ENCODE results near the gene ATG16L2.
A peak's percentile ranks its signal among the peaks of the same experiment; 100 is the strongest.
"Not testable (repeated sequence)": the region's sequence is repeated elsewhere in the genome, so short reads cannot be mapped to it uniquely, and the experiment has no call there.

ATG16L2 gene

DNA sequence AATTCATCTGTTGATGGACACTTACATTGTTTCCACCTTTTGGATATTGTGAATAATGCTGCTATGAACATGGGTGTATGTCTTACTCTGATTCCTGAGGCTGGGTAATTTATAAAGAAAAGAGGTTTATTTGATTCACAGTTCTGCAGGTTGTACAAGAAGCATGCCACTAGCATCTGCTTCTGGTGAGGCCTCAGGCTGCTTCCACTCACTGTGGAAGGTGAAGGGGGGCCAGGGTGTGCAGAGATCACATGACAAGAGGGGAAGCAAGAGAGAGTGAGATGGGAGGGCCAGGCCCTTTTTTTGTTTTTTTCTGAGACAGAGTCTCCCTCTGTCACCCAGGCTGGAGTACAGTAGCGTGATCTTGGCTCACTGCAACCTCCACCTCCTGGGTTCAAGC, 7.8 kb upstream of the ATG16L2 start:
- DNase-seq (ENCODE audit: low spot score): not testable (repeated sequence)

DNA sequence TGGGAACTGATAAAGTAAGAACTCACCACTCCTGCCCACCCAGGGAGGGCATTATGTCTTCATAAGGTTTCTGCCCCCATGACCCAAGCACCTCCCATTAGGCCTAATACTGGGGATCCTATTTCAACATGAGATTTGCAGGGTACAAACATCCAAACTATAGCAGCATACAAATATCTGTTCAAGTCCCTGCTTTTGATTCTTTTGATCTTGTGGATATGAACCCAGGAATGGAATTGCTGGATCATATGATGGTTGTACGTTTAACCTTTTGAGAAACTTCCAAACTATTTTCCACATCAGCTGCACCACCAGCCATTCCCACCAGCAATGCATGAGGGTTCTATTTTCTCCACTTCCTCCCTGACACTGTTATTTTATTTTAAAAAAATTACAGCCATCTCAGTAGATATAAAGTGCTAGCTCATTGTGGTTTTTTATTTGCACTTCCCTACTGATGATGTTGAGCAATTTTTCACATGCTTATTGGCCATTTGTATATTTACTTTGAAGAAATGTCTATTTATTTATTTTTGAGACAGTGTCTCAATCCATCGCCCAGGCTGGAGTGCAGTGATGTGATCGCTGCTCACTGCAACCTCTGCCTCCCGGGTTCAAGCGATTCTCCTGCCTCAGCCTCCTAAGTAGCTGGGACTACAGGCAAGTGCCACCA, 7.1 kb upstream of the ATG16L2 start:
- no peak for DNase-seq (ENCODE audit: low spot score)

DNA sequence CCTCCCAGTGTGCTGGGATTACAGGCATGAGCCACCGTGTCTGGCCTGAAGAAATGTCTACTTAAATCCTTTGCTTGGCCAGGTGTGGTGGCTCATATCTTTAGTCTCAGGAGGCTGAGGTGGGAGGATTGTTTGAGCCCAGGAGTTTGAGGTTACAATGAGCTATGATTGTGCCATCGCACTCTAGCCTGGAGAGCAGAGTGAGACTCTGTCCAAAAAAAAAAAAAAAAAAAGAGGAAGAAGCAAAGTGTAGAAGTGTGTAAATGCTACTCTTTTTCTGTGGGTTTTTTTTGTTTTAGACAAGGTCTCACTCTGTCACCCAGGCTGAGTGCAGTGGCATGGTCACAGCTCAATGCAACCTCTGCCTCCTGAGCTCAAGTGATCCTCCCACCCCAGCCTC, 6.4 kb upstream of the ATG16L2 start:
- no peak for DNase-seq (ENCODE audit: low spot score)

DNA sequence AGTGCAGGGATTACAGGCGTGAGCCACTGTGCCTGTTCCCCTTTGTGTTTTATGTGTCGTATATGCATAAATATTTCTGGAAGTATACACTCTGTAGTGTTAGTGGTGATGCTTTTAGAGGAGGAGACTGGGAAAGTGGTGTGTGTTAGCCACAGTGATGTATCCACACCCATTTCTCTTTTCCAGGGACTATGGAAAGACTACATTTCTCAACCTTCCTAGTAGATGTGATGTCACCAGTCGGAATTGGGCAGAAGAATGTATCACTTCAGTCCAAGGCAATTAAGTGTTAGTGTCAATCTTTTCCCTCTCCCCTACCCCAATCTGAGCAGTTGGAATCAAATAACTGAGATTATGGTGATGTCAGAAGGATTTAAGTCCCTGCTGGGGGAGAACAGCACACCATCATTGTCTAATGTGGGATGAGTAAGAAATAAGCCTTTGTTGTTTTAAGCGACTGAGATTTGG, 5.8 kb upstream of the ATG16L2 start:
- DNase-seq (ENCODE audit: low spot score): no peak

DNA sequence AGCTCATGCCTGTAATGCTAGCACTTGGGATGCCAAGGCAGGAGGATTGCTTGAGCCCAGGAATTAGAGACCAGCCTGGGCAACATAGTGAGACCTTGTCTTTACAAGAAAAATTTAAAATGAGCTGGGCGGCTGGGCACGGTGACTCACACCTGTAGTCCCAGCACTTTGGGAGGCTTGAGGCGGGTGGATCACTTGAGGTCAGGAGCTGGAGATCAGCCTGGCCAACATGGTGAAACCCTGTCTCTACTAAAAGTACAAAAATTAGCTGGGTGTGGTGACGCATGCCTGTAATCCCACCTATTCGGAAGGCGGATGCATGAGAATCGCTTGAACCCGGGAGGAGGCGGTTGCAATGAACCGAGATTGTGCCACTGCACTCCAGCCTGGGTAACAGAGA, 2.5 kb upstream of the ATG16L2 start:
- DNase-seq (ENCODE audit: low spot score): peak; percentile 37

DNA sequence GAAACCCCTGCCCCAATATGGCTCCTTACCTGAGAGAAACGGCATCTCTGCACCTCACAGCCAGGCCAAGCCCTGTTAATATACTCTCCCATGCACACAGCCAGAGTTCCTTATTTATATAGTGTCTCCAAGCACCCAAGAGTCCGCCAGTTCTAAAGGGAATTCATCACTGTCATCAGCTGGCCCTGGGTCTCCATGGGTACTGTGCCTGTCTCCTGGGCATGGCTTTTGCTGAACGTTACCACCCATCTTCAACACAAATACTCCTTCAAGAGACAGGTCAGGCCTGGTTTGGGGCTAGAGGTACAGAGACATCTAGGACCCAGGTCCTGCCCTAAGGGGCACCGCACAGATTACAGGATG, 1.6 kb upstream of the ATG16L2 start:
- DNase-seq (ENCODE audit: low spot score): peak; percentile 72

DNA sequence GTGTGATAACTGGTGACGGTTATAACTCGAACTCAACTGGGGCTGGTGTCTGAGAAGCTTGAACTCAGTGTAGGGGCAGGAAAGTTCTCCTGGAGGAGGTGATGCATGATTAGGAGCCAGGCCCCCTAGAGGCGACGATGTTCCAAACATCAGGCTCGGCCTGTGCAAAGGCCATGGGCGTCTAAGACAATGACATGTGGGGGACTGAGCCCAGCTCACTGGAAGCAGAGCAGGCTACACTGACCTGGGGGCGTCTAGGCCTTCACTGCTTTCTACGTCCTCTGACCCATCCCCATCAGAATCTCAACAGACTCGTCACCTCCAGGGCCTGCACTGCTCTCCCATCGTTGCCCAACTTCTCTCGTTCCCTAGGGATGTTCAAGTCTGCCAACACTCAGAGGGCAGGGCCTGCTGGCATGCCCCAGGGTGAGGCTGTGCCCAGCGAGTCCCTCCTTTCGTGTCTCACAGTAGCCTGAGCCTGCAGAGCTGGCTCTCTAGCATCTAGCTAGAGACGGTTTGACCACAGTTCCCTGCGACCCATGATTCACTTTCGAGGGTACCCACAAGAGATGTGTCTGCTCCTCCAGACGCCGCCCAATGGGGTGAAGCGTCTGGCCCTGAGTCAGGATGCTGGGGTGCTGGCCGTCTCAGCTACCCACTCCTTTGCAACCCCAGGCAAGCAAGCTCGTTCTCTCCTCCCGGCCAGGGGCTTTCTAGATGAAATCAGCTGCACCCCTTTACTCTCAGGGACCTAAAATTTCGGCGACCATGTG, 1.1 kb upstream of the ATG16L2 start:
- DNase-seq (ENCODE audit: low spot score): peak; percentile 90

DNA sequence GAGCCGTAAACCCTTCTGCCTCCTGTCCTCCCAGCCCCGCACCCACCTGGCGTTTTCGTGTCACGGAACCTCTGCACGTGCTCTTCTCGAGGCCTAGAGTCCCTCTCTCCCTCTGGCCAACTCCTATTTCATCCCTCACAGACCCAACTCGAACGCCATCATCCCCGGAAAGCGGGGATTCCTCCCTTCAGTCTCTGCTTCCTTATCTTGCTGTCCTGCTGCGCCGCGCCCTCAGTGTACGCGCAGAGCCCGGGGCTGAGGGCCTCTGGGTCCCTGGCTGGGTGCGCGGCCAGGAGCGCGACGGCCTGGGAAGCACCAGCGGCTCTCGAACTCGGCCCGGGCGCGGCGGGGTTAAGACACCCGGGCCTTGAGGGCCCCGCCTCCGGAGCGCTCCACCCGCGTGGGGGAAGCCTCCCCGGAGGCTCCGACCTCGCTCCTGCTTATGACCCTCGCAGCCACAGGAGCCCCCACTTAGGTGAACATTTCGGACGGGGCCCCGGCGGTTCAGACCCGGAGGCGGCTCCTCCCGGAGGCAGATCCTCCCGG, 398 bp upstream of the ATG16L2 start:
- DNase-seq (ENCODE audit: low spot score): peak; percentile 85

DNA sequence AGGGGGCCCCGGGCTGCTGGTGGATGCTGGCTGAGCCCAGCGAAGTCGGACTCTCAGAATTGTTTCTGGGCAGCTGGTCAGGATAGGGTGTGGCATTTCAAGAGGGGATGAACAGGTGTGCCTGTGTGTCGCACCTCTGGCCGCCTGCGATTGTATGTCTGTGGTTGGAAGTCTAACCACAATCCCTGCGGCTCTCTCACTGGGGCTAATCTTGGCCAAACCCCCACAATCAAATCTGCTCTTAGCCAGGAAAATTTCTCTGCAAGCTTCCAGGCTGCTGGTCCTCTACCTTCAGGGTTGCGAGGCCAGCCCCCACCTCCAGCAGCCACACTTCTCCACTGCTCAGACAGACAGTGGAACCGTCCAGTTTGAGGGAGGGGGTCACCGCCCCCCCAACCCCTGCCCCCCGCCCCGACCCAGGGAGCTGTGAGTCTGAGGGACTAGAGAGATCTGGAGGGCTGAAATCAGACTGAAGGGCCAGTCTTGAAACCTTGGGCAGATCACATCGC, 953 bp downstream of the ATG16L2 start:
- no peak for DNase-seq (ENCODE audit: low spot score)

DNA sequence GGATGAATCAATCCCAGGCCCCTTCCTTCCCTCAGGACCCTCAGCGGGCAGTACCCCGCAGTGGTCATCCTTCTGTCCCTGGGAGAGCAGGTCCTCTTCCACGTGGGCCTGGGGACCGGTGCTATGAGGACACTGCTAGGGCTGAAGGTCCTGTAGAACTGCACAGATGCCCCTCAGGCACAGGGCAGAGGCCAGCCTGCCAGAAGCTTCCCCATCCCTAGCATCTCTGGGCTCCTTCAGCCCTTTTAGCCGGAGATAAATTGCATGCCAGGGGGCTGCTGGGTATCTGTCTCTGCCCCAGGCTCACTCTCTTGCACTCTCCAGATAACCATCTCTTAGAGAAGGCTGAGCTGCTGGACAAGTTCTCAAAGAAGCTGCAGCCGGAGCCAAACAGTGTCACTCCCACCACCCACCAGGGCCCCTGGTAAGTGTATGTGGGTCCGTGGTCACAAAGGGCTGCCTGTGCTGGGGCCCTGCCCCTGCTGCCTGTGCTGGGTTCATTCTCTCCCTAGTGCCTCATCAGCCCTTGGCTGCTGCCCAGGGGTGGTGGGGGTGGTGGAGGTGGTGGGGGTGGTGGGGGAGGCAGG, 2.3 kb downstream of the ATG16L2 start:
- DNase-seq (ENCODE audit: low spot score): no peak

DNA sequence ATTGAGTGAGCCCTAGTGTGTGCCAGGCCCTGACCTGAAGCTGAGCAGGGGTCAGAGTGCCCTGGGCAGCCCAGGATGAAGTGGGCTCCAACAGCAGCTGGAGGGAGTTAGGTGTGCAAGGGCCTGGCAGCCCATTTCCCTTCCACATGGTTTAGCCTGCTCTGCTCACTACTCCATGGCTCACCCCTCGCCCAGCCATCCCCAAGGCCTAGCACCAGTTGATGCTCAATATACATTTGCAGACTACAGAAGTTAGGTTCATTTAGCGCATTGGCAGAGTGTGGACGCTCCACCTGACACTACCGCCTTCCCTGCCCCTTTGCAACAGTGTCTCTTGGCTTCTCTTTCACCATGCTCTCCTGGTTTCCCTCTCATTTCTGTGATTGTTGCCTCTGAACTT, 3.8 kb downstream of the ATG16L2 start:
- no peak for DNase-seq (ENCODE audit: low spot score)

DNA sequence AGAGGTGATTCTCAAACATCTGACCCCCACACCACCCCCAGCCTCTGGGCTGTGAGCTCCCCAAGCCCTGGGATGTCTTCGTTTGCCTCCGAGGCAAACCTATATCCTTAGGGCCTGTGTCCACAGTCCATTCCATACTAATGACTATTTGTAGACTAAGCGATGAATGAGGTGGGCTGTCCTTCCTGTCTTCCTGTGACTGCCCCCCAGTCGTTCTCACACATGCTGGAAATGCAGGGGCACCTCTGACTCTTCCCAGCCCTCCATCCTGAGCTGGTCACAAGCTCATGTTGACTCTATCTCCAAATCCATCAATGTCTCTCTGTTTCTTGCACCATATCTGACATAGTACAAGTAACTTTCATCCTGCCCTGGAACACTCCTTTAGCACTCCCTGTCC, 4.8 kb downstream of the ATG16L2 start:
- DNase-seq (ENCODE audit: low spot score): peak; percentile 78

DNA sequence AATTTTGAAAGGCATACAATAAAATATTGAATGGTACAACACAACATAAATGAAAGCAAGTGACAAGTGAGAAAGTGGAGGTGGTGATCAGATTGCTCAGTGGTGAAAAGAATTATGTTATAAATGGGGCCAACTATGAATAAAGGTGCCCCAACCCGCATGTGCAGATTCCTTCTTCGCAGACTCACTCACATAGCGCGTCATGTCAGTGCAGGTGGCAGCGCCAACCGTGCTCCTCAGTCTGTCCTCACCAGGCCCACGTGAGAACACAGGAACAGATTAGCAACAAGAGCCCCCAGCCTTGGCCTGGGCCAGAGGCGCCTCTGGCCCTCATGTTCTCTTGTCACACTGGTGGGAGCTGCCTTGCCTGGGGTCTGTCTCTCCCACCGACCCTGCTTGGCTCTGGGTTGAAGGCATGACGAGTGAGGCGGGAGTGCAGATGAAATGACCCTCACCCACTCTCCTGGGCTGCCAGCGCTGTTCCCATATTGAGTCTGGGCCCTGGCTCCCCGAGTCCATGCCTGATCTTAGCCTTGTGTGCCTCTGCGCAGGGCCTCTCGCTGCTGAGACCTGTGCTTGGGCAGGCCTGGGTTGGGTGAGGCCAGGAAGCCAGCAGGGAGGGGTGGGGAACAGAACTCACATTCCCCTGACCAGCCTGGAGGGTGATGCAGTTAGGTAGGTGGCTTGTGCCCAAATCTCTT, 6.4 kb downstream of the ATG16L2 start:
- no peak for DNase-seq (ENCODE audit: low spot score)

DNA sequence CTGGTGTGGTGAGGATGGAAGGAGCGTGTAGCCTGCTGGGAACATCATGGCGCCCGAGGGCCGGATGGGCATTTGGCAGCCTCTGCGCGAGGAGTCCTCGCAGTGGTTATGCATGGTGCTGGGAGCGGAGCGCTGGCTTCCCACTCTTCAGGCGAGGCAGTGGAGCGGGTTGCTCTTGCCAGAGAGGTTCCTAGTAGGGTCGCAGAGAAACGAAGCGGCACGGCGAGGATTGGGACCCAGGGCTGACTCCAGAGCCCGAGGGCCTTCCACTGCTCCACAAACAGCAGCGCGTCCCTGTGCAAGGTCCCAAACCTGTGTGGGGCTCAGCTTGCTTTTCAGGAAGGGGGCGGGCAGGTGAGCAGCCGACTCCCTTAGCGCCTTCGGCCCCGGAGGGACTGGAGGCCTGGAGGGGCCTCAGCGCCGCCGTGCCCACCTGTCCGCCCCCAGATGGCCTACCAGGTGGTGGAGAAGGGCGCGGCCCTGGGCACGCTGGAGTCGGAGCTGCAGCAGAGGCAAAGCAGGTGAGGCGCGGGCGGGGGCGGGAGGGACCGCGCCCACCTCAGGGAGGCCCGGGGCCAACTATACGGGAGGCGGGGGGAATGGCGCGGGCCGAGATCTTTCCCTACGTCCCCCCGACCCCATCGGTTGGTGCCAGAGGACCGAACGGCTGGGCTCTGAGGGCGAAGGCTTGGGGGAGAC, 7.2 kb downstream of the ATG16L2 start:
- no peak for DNase-seq (ENCODE audit: low spot score)

DNA sequence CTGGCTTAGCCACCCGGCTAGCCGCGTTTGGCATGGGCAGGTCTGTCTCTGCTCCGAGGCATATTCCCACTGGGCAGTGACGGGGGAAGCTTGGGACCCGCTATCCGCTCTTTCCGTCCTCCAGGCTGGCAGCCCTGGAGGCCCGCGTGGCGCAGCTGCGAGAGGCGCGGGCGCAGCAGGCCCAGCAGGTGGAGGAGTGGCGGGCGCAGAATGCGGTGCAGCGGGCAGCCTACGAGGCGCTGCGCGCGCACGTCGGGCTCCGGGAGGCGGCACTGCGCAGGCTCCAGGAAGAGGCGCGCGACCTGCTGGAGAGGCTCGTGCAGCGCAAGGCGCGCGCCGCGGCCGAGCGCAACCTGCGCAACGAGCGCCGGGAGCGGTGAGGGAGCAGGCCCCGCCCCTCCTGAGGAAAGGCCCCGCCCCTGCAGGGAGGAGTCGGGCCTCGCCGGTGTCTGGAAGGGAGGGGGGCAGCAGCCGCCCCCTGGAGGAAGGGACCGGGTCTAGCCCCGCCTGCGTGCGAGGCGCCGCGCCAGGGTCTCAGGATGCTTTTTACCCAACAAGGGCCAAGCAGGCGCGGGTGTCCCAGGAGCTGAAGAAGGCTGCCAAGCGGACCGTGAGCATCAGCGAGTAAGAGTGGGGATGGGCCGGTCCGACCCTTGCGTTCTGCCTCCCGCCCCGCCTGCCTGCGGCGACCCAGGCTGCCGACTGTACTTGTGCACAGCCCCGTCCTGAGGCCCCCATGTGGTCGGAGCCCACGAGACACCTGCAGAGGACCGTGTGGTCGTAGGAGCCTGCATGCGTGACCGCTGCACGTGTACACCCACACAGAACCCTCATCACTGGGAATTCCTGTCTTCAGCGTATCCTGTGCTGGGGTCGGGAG, 7.9 kb downstream of the ATG16L2 start:
- peak; percentile 93 for DNase-seq (ENCODE audit: low spot score)

DNA sequence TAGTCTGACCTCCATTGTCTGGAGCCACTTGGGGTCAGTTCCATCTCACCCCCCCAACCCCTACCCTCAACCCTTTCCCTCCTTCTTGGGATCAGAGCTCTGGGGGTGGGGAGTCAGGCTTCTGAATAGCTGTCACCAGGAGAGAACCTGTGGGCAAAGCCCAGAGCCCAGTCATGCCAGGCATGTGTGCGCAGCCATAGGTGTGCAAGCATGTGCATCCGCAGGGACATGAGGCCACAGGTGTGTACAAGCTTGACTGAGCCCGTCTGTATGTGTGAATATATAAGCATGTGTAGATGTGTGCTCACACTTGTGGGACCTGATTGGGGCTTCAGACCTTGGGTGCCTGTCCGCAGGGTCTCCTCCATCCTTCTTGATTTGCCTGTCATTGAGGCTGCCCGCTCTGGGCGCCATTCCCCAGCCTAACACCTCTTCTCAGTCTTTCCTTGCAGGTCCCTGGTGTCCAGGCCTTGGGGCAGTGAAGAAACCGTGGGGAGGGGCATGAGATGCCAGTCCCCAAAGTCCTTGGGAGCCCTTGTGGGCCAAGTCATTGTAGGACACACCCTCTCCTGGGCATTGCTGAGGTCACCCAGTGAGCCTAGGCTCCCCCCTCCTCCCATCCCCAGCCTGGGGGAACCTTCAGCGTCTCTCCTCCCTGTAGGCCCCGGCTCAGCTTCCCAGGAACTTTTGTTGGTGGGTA, 9.0 kb downstream of the ATG16L2 start:
- no peak for DNase-seq (ENCODE audit: low spot score)

DNA sequence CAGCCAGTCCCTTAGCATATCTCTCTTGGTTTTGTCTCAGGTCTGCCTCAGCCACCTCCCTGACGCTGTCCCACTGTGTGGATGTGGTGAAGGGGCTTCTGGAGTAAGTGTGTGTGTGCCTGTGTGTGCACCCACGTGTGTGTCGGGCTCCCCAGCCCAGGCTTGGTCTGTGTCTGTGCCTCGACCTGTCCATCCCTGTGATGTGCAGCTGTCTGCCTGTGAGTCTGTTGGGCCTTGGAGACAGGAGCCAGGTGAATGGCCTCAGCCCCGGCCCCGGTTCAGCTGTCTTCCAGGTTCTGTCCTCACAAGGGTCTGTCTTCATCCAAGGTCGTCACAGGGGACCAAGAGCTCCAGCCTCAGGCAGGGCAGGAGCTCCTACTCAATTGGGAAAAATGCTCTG, 9.8 kb downstream of the ATG16L2 start:
- no peak for DNase-seq (ENCODE audit: low spot score)

DNA sequence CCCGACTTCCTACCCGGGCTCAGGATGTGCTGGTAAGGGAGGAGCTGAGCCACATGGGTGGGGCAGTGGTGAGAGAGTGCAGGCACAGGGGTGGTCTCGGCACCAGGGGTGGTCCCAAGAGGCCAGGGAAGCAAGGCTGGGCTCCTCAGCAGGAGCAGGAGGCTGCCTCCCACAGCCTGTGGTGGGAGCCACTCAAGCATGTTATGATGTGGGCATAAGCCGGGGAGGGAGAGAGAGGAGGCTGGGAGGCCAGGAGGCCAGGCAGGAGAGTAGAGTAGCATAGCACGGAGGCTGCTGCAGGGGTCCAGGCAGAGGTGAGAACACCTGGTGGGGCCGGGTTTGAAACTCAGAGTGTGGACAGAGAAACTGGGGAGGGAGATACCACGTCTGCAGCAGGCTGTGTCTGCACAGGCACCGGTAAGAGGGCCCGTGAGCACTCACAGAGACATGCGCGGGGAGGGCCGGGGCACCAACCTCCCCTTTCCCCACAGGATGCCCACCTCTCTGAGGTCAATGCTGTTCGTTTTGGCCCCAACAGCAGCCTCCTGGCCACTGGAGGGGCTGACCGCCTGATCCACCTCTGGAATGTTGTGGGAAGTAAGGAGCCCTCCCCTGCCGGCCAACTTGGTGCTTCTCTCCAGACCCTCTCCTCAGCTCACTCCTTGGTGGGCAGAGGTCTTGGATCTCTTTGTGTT, 10.7 kb downstream of the ATG16L2 start:
- no peak for DNase-seq (ENCODE audit: low spot score)

DNA sequence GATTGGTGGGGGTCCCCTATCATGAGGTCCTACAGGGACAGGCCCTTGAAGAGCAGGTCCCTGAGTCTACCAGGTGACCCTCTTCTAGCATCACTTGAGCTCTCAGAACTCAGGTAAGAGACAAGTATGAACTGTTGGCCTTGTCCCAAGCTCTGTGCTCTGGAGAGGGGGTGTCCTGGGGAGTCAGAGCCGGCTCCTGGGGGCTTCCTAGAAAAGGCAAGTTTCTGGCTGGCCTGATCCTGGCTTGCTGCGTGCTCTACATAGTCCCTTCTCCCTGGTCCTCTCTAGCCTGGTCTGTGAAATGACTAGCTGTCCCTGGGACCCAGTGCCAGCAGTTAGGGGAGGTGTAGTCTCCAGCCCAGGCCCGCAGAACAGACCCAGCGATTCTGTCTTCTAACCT, 11.4 kb downstream of the ATG16L2 start:
- DNase-seq (ENCODE audit: low spot score): no peak
